Tongue (tissue), 2 donors: ENCODE data around the gene DPP7. TPM values are rescaled to one million over a fixed set of nuclear protein-coding genes. Genes with fewer than 3 reads are reported as not detected.
"Not testable (repeated sequence)": the region's sequence is repeated elsewhere in the genome, so short reads cannot be mapped to it uniquely, and the experiment has no call there.

Experiments
- DNase-seq: peaks from one replicate; pipeline ENCODE4 v3.0.0-alpha.2; 2015
- total RNA-seq: library from RNA; depleted of rRNA; stranded (reverse); fragments of >200 nt; gene quantifications from one replicate; pipeline ENCODE4 v1.2.3, GENCODE V29; 2014

DPP7 gene
- total RNA-seq, 1 donor from 2014 or later, result 22.8 TPM

GRCh38 chr9:137147793-137148160, 33.2 kb upstream of the DPP7 start:
- no peak for DNase-seq

GRCh38 chr9:137147091-137147792, 32.7 kb upstream of the DPP7 start:
- no peak for DNase-seq

- DNase-seq, result no peak
Measured at GRCh38 chr9:137146527-137146918, 32.0 kb upstream of the DPP7 start.

- DNase-seq, result no peak
Measured at GRCh38 chr9:137145731-137146526, 31.4 kb upstream of the DPP7 start.

GRCh38 chr9:137143459-137143858, 28.9 kb upstream of the DPP7 start:
- DNase-seq, result no peak

GRCh38 chr9:137141976-137142936, 27.7 kb upstream of the DPP7 start:
- DNase-seq, result no peak

- DNase-seq, result no peak
Measured at GRCh38 chr9:137141050-137141810, 26.7 kb upstream of the DPP7 start.

GRCh38 chr9:137140151-137141012, 25.8 kb upstream of the DPP7 start:
- DNase-seq, result no peak

- no peak for DNase-seq
Measured at GRCh38 chr9:137139468-137140150, 25.1 kb upstream of the DPP7 start.

GRCh38 chr9:137138722-137139467, 24.4 kb upstream of the DPP7 start, which contains the start of gene GRIN1:
GRIN1 (plus strand) TSS chr9:137139154; CDS start chr9:137139487, 333 bp downstream.
- peak; percentile 71 for DNase-seq

- DNase-seq, result no peak
Measured at GRCh38 chr9:137138058-137138721, 23.7 kb upstream of the DPP7 start.

- DNase-seq, result peak; percentile 50
Measured at GRCh38 chr9:137136881-137137607, 22.5 kb upstream of the DPP7 start.

GRCh38 chr9:137136261-137136880, 21.8 kb upstream of the DPP7 start:
- no peak for DNase-seq

GRCh38 chr9:137135154-137135553, 20.6 kb upstream of the DPP7 start:
- not testable (repeated sequence) for DNase-seq

- DNase-seq, result no peak
Measured at GRCh38 chr9:137134191-137134590, 19.7 kb upstream of the DPP7 start.

- DNase-seq, result no peak
Measured at GRCh38 chr9:137130176-137130755, 15.7 kb upstream of the DPP7 start.
